Trophoblast cell (in vitro differentiated cells and primary cell): ENCODE data around the gene MTCP1.

Source experiments
- DNase-seq, 2 donors: peaks; one replicate each; pipeline ENCODE4 v3.0.0-alpha.2; 2016
- H2AFZ ChIP-seq: 2 replicates; pipeline ENCODE4 v1.6.1; 2013; ENCODE audit warnings: low read length, moderate library complexity, mild to moderate bottlenecking; ENCODE audit not compliant: insufficient read depth, poor library complexity
- H2AK5ac ChIP-seq: 2 replicates; pipeline ENCODE4 v1.6.1; 2013; ENCODE audit warnings: mild to moderate bottlenecking, low read length
- H2BK120ac ChIP-seq: 2 replicates; pipeline ENCODE4 v1.6.1; 2013; ENCODE audit warnings: low read length, mild to moderate bottlenecking, moderate library complexity; ENCODE audit not compliant: insufficient read depth, poor library complexity
- H2BK12ac ChIP-seq: 2 replicates; pipeline ENCODE4 v1.6.1; 2013; ENCODE audit warnings: mild to moderate bottlenecking, low read length, moderate library complexity
- H2BK5ac ChIP-seq: 2 replicates; pipeline ENCODE4 v1.6.1; 2013; ENCODE audit warnings: low read length, low read depth, moderate library complexity, mild to moderate bottlenecking; ENCODE audit not compliant: poor library complexity
- H3K14ac ChIP-seq: 2 replicates; pipeline ENCODE4 v1.6.1; 2013; ENCODE audit warnings: mild to moderate bottlenecking, low read length
- H3K18ac ChIP-seq: 2 replicates; pipeline ENCODE4 v1.6.1; 2013; ENCODE audit warnings: mild to moderate bottlenecking, low read length
- H3K23ac ChIP-seq: 2 replicates; pipeline ENCODE4 v1.6.1; 2013; ENCODE audit warnings: low read length
- H3K27ac ChIP-seq: 2 replicates; pipeline ENCODE4 v1.5.1; 2013; ENCODE audit warnings: low read depth, mild to moderate bottlenecking, inconsistent platforms, low read length, moderate library complexity
- H3K27me3 ChIP-seq: 2 replicates; pipeline ENCODE4 v1.6.1; 2013; ENCODE audit warnings: inconsistent platforms, mild to moderate bottlenecking, low read length, moderate library complexity; ENCODE audit not compliant: insufficient read depth
- H3K36me3 ChIP-seq, 2 experiments: 1 replicate in 1 of 2; 2 replicates in 1 of 2; pipeline ENCODE4 v1.6.1; 2013; ENCODE audit warnings: low read length in 2 of 2, mild to moderate bottlenecking in 2 of 2, moderate library complexity in 1 of 2; ENCODE audit not compliant: insufficient read depth in 2 of 2, control insufficient read depth in 1 of 2
- H3K4ac ChIP-seq: 2 replicates; pipeline ENCODE4 v1.6.1; 2013; ENCODE audit warnings: low read depth, mild to moderate bottlenecking, low read length, moderate library complexity
- H3K4me1 ChIP-seq, 2 experiments: 1 replicate in 1 of 2; 2 replicates in 1 of 2; pipeline ENCODE4 v1.6.1; 2013; ENCODE audit warnings: low read length in 2 of 2, mild to moderate bottlenecking in 2 of 2, moderate library complexity in 1 of 2; ENCODE audit not compliant: insufficient read depth in 2 of 2, control insufficient read depth in 1 of 2
- H3K4me2 ChIP-seq: 2 replicates; pipeline ENCODE4 v1.6.1; 2013; ENCODE audit warnings: inconsistent platforms, mild to moderate bottlenecking, low read length, moderate library complexity
- H3K4me3 ChIP-seq: 2 replicates; pipeline ENCODE4 v1.5.1; 2013; ENCODE audit warnings: mild to moderate bottlenecking, low read depth, low read length, inconsistent platforms
- H3K79me1 ChIP-seq: one replicate; pipeline ENCODE4 v1.6.1; 2013; ENCODE audit warnings: low read length
- H3K79me2 ChIP-seq: 2 replicates; pipeline ENCODE4 v1.6.1; 2013; ENCODE audit warnings: low read length, mild to moderate bottlenecking; ENCODE audit not compliant: control insufficient read depth, insufficient read depth, poor library complexity
- H3K9ac ChIP-seq: 2 replicates; pipeline ENCODE4 v1.6.1; 2013; ENCODE audit warnings: mild to moderate bottlenecking, low read length
- H3K9me3 ChIP-seq: 2 replicates; pipeline ENCODE4 v1.6.1; 2013; ENCODE audit warnings: low read depth, mild to moderate bottlenecking, control low read depth, inconsistent platforms, low read length; ENCODE audit not compliant: insufficient read depth
- H4K12ac ChIP-seq: 2 replicates; pipeline ENCODE4 v1.6.1; 2013; ENCODE audit warnings: low read depth, mild to moderate bottlenecking, low read length, moderate library complexity
- H4K8ac ChIP-seq: 2 replicates; pipeline ENCODE4 v1.6.1; 2013; ENCODE audit warnings: low read depth, mild to moderate bottlenecking, low read length, moderate library complexity
- H4K91ac ChIP-seq: one replicate; pipeline ENCODE4 v1.6.1; 2013; ENCODE audit warnings: low read depth, mild to moderate bottlenecking, low read length, moderate library complexity
- WGBS: extraction: QIAGEN DNeasy Blood & Tissue Kit; methylation state at CpG from one replicate; pipeline ENCODE4 v1.1.7; 2013; ENCODE audit warnings: missing lambda C conversion rate; ENCODE audit not compliant: insufficient read length, insufficient coverage; ENCODE audit errors: extremely low coverage; 5-methylcytosine and 5-hydroxymethylcytosine counted together

MTCP1 gene

DNA sequence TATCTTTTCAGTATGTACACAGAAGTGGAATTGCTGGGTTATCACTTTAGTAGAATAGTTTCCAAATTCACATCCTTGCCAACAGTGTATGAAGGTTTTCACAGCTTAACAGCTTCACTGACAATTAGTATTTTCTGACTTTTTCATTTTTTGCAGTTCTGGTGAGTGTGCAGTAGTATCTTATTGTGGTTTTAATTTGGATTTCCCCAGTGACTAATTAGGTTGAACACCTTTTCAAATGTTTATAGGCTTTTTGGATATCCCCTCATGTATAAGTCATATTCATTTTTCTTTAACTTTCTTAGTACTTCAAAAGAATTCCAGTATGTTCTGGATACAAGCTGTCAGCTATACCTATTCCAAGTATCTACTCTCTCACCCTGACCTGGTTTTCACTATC is 37.5 kb upstream of the MTCP1 start:
- no peak overlapping the region for H3K4ac ChIP-seq
- H4K8ac ChIP-seq: no peak overlapping the region
- H2AFZ ChIP-seq: no peak overlapping the region
- no peak overlapping the region for H2BK12ac ChIP-seq
- no peak overlapping the region for H4K91ac ChIP-seq
- no peaks in the 10 kb centered on the region for H3K36me3 ChIP-seq
- H3K27ac ChIP-seq: no peak overlapping the region
- no peak overlapping the region for H2AK5ac ChIP-seq
- no peaks in the 10 kb centered on the region for H3K79me2 ChIP-seq
- H3K4me2 ChIP-seq: no peak overlapping the region
- H3K27me3 ChIP-seq: no peaks in the 10 kb centered on the region
- DNase-seq: no peak
- H3K79me1 ChIP-seq: no peaks in the 10 kb centered on the region
- no peak overlapping the region for H3K18ac ChIP-seq
- no peak overlapping the region for H2BK120ac ChIP-seq
- H2BK5ac ChIP-seq: no peak overlapping the region
- no peak overlapping the region for H3K14ac ChIP-seq
- no peaks in the 10 kb centered on the region for H3K9me3 ChIP-seq
- no peak overlapping the region for H3K9ac ChIP-seq
- H3K23ac ChIP-seq: no peak overlapping the region
- H4K12ac ChIP-seq: no peak overlapping the region
- H3K4me3 ChIP-seq: no peak overlapping the region
- no peaks in the 10 kb centered on the region for H3K4me1 ChIP-seq

DNA sequence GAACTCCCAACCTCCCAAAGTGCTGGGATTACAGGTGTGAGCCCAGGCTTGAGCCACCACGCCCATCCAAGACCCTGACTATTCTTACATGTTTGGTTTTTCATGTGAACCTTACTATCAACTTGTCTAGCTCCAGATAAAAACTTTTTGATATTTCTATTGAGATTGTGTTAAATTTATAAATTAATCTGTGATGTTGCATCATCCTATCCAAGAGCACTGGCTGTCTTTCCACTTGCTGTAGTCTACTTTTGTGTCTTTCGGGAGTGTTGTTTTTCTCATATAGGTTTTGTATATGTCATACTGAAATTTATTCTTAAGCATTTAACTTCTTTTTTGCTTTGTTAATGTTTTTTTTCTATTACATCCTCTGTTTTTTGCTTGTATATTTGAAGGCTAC is 35.0 kb upstream of the MTCP1 start:
- Histone ChIP-seq H3K23ac (no peak overlapping the region), H2BK120ac (no peak overlapping the region), H2BK5ac (no peak overlapping the region), H3K27ac (no peak overlapping the region), H3K9ac (no peak overlapping the region), H3K79me1 (no peaks in the 10 kb centered on the region), H3K36me3 (no peaks in the 10 kb centered on the region), H4K12ac (no peak overlapping the region), H2AFZ (no peak overlapping the region), H3K4me1 (no peaks in the 10 kb centered on the region), H2AK5ac (no peak overlapping the region), H3K18ac (no peak overlapping the region), H3K79me2 (no peaks in the 10 kb centered on the region), H4K91ac (no peak overlapping the region), H3K4me2 (no peak overlapping the region), H3K9me3 (no peaks in the 10 kb centered on the region), H3K14ac (no peak overlapping the region), H3K4me3 (no peak overlapping the region), H4K8ac (no peak overlapping the region), H3K27me3 (no peaks in the 10 kb centered on the region), H3K4ac (no peak overlapping the region), H2BK12ac (no peak overlapping the region)
- no CpG with 5 or more reads among the region's 2 CpGs for WGBS
- DNase-seq: no peak

DNA sequence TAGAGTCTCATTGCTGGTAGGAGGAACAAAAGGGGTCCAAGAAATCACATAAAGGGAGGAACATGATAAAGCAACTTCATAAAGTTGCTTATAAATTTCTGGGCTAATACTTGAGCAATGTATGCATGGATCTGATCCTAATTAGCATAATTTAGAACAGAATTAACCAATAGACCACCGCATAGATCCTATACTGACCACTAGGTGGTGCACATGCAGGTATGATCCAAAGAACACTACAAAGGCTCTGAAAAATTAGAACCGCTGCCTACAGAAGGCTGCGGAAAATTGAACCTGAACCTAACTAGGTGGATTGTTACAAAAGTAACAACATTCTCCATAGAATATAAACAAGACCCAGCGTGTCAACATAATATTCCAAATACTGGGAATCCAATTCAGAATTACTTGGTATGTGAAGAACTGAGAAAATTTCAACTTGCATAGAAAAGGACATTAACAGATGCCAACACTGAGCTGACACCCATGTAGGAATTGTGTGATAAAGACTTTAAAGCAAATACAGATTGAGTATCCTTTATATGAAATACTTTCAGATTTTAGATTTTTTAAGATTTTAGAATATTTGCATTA is 23.6 kb upstream of the MTCP1 start:
- Histone ChIP-seq H3K4me2 (no peak overlapping the region), H4K8ac (no peak overlapping the region), H3K9ac (no peak overlapping the region), H3K4me1 (no peaks in the 10 kb centered on the region), H4K12ac (no peak overlapping the region), H3K79me1 (no peaks in the 10 kb centered on the region), H3K4me3 (no peak overlapping the region), H3K4ac (no peak overlapping the region), H2BK5ac (no peak overlapping the region), H2AFZ (no peak overlapping the region), H3K14ac (no peak overlapping the region), H2BK12ac (no peak overlapping the region), H3K9me3 (no peaks in the 10 kb centered on the region), H2AK5ac (no peak overlapping the region), H3K27me3 (no peaks in the 10 kb centered on the region), H3K23ac (no peak overlapping the region), H3K27ac (no peak overlapping the region), H4K91ac (no peak overlapping the region), H3K79me2 (no peaks in the 10 kb centered on the region), H3K36me3 (peaks cover 0 to under 1% of the 10 kb centered on the region in 2 experiments), H3K18ac (no peak overlapping the region), H2BK120ac (no peak overlapping the region)
- WGBS: no CpG with 5 or more reads among the region's 4 CpGs
- peak in 1 of 2 donors; percentile 55 for DNase-seq

DNA sequence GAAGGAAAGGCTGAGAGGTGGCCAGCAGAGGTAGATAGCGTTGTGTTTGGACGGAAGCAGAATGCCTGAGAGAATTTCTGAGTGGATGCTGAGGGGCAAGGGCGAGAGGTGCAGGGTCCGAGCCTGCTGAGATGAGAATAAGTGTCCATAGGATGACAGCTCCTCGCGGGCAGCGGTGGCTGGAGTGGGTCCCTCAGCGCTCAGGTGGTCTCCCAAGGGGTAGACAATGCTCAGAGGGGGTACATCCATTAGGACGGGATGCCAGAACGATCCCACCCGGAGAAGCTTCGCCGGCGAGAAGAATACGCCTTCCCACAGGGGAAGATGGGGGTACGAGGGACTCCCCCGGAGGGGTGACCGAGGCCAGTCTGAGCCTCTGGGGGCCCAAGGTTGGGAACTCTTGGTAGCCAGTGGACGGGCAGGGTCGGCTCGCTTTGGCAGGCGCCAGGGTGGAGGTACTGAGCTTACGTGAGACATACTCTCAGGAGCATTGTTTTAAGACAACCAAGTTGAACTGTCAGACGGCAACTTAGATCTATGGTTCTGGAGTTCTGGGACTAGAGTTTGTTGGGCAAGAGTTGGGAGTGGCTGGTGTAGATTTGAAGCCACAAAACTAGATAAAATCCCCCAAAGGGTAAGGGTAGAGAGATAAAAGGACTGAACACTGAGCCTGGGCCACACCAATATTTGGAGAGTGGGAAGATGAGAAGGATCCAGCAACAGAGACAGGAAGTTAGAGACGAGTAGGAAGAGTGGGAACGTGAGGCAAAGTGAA is 16.2 kb upstream of the MTCP1 start:
- Histone ChIP-seq H2AK5ac (no peak overlapping the region), H3K9ac (no peak overlapping the region), H2AFZ (no peak overlapping the region), H2BK120ac (no peak overlapping the region), H2BK12ac (no peak overlapping the region), H3K14ac (no peak overlapping the region), H3K36me3 (peaks cover 11% of the 10 kb centered on the region in 2 experiments), H3K23ac (no peak overlapping the region), H3K4me1 (no peaks in the 10 kb centered on the region), H3K4me2 (no peak overlapping the region), H3K4ac (no peak overlapping the region), H3K18ac (no peak overlapping the region), H4K12ac (no peak overlapping the region), H3K79me1 (no peaks in the 10 kb centered on the region), H4K8ac (no peak overlapping the region), H3K9me3 (no peaks in the 10 kb centered on the region), H2BK5ac (no peak overlapping the region), H3K27ac (no peak overlapping the region), H3K27me3 (no peaks in the 10 kb centered on the region), H4K91ac (no peak overlapping the region), H3K4me3 (no peak overlapping the region), H3K79me2 (no peaks in the 10 kb centered on the region)
- DNase-seq: no peak
- no CpG with 5 or more reads among the region's 26 CpGs for WGBS
